Measurements from ENCODE around the gene TENM4.

Gene TENM4

DNA sequence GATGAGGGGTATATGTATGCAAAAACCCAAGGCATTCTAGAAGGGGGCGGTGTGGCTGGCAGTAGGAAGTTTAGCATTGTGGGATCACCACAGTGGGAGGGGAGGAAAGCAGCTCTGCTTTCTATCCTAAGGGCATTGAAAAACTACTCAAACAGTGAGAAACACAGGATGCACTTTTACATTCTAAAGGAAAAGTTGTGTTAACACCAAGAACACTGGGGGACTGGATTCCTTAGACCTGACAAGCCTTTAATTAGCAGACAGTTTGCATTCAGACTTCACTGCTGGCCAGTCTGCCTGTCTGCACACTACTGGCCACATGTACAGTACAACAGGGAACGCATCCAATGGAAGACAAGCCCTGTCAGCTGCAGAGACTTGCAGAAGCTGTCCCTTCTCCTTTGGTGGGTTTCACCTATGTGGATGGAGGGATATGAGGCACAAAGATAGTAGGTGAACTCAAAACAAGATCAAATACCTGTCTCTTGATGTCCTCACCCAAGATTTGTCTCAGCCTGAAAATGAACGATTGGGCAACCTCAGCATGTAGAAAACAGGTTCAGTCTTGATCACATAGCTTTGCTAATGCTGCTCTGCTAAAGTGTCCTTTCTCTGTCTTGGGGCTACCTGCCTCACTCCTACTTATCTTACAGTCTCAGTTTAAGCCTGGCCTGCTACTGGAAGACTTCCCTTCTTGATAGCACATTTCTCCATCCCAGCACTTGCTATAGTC, 64.8 kb downstream of the TENM4 start:
- Histone ChIP-seq H3K27me3 (ENCODE audit: control insufficient read depth, insufficient read depth, low read length) (no peaks in the 10 kb centered on the region), H3K4me1 (ENCODE audit: control insufficient read depth, insufficient read depth, low read length) (peaks cover 14% of the 10 kb centered on the region), H3K4me3 (ENCODE audit: low read depth, low read length) (no peak overlapping the region), H3K9me3 (ENCODE audit: control insufficient read depth, insufficient read depth, low read length) (no peaks in the 10 kb centered on the region), H3K9ac (ENCODE audit: low read depth, low read length) (no peak overlapping the region), H3K36me3 (ENCODE audit: control insufficient read depth, insufficient read depth, low read length) (no peaks in the 10 kb centered on the region)

DNA sequence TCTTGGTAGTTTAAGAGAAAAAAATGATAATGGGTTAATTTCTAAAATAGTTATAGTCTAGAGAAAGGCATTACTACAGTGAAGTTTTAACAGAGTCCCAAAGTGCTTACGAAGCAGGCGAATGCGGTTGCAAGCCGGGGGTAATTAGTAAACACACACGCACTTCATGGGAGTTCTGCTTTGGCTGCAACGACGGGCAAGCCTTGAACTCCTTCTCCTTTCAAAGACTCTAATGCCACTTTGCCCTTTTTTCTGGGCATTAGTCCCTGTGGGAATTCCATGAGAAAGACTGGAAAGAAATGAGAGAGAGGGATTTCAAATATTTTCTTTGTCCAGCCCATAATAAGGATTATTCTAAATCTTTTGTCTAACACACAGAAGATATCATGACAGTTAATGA, 66.1 kb downstream of the TENM4 start:
- Histone ChIP-seq H3K4me1 (ENCODE audit: control insufficient read depth, insufficient read depth, low read length) (peaks cover 14% of the 10 kb centered on the region), H3K4me3 (ENCODE audit: low read depth, low read length) (no peak overlapping the region), H3K36me3 (ENCODE audit: control insufficient read depth, insufficient read depth, low read length) (no peaks in the 10 kb centered on the region), H3K9ac (ENCODE audit: low read depth, low read length) (no peak overlapping the region), H3K9me3 (ENCODE audit: control insufficient read depth, insufficient read depth, low read length) (no peaks in the 10 kb centered on the region), H3K27me3 (ENCODE audit: control insufficient read depth, insufficient read depth, low read length) (no peaks in the 10 kb centered on the region)

DNA sequence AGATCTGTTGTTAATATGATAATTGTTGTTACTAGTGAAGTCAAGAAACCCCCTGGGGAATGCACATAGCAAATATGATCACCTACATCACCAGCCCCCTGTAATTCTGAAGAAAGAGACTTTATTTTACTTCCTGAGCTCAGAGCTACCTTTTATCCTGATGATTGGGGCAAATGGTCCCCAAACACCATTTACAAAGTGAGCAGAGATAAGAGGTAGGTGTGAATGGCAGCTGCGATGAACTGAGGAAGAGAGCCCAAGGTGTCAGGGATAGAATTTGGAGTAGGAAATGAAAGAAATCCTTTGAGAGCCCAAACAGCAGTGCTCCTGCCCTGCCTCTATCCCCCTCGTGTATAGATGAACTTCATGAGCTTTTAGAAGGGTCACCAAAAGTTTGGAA, 69.1 kb downstream of the TENM4 start:
- H3K4me1 ChIP-seq (ENCODE audit: control insufficient read depth, insufficient read depth, low read length), result peaks cover 14% of the 10 kb centered on the region

DNA sequence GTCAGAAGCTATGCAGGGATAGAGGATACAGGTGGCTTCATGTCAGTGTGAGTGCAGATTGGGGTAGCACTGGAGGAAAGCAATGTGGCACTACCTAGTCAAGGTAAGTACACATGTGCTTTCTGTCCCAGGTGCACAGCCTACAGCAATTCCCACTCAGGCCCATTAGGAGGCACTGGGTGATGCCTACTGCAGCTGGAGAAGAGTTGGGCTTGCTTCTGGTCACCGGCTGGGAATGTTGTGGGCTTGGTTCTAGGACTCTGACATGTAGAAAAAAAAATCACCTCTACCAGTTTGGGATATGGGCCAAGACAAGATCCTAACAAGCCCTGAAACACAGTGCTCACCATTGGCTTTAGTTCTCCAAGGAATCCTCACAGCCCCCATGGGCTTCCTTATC, 69.7 kb downstream of the TENM4 start:
- H3K9me3 ChIP-seq (ENCODE audit: control insufficient read depth, insufficient read depth, low read length), result no peaks in the 10 kb centered on the region
- H3K27me3 ChIP-seq (ENCODE audit: control insufficient read depth, insufficient read depth, low read length), result no peaks in the 10 kb centered on the region
- H3K4me1 ChIP-seq (ENCODE audit: control insufficient read depth, insufficient read depth, low read length), result peaks cover 12% of the 10 kb centered on the region
- H3K36me3 ChIP-seq (ENCODE audit: control insufficient read depth, insufficient read depth, low read length), result no peaks in the 10 kb centered on the region
- H3K9ac ChIP-seq (ENCODE audit: low read depth, low read length), result no peak overlapping the region
- H3K4me3 ChIP-seq (ENCODE audit: low read depth, low read length), result no peak overlapping the region

More for the DNA sequence above, 69.1 kb downstream of the TENM4 start:
- Histone ChIP-seq H3K4me3 (ENCODE audit: low read depth, low read length) (no peak overlapping the region), H3K27me3 (ENCODE audit: control insufficient read depth, insufficient read depth, low read length) (no peaks in the 10 kb centered on the region), H3K36me3 (ENCODE audit: control insufficient read depth, insufficient read depth, low read length) (no peaks in the 10 kb centered on the region), H3K9ac (ENCODE audit: low read depth, low read length) (no peak overlapping the region), H3K9me3 (ENCODE audit: control insufficient read depth, insufficient read depth, low read length) (no peaks in the 10 kb centered on the region)

DNA sequence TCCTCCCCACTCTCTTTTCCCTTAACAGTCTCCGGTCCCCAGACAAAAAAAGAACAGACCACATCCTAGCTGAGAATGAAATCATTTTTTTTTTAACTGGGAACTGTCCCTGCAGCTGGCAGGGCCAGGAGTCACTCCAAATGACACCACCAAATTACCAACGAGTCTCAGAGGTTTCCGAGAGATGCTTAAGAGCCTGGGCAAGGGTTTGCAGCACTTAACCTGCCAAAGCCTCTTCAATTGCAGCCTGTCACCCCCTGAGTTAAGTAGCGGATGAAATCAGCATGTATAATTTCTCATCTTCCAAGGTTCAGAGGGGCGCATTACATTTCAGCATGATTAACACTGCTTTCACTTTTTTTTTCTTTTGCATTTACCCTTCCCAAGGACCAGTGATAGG, 71.8 kb downstream of the TENM4 start:
- Histone ChIP-seq H3K4me3 (ENCODE audit: low read depth, low read length) (no peak overlapping the region), H3K4me1 (ENCODE audit: control insufficient read depth, insufficient read depth, low read length) (peaks cover 3% of the 10 kb centered on the region), H3K9me3 (ENCODE audit: control insufficient read depth, insufficient read depth, low read length) (no peaks in the 10 kb centered on the region), H3K36me3 (ENCODE audit: control insufficient read depth, insufficient read depth, low read length) (no peaks in the 10 kb centered on the region), H3K9ac (ENCODE audit: low read depth, low read length) (no peak overlapping the region), H3K27me3 (ENCODE audit: control insufficient read depth, insufficient read depth, low read length) (no peaks in the 10 kb centered on the region)

DNA sequence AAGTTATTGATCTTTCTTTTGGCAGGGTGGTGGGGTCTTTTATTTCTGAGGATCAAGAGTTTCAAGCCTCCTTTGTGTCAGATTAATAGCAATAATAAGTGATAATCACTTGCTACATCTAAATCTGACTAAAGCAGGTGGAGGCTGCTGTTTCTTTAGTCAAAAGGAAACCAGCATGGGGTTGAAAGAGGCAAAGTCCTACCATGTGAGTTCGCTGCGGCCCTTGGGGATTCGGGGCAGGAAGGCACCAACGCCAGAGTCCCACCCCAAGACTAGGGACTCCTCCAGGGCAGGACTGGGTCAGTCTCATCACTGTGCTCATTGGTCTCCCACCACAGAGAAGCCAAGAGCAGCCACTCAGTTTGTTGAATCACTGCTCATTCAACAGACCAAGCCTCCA, 73.0 kb downstream of the TENM4 start:
- Histone ChIP-seq H3K36me3 (ENCODE audit: control insufficient read depth, insufficient read depth, low read length) (no peaks in the 10 kb centered on the region), H3K4me1 (ENCODE audit: control insufficient read depth, insufficient read depth, low read length) (peaks cover 3% of the 10 kb centered on the region), H3K9me3 (ENCODE audit: control insufficient read depth, insufficient read depth, low read length) (no peaks in the 10 kb centered on the region), H3K4me3 (ENCODE audit: low read depth, low read length) (no peak overlapping the region), H3K27me3 (ENCODE audit: control insufficient read depth, insufficient read depth, low read length) (no peaks in the 10 kb centered on the region), H3K9ac (ENCODE audit: low read depth, low read length) (no peak overlapping the region)

DNA sequence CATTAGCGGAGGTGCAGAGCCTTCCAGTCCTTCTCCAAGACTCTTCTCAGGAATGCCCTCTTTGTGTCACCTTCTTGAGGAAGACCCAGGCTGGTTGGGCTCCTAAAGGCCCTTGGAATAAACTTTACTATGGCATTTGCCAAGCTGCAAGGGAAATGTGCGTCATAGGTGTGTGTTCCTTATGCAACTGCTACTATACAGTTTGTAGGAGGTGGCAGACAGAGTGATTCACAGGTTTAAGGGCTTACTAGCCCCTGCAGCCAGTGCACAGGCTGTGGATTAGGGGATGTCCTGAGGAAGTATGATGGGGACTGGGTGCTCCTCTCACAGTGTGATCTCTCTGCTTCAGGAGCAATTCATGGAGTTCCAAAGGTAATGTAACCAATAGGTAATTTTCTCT, 74.6 kb downstream of the TENM4 start:
- H3K36me3 ChIP-seq (ENCODE audit: control insufficient read depth, insufficient read depth, low read length), result no peaks in the 10 kb centered on the region
- H3K27me3 ChIP-seq (ENCODE audit: control insufficient read depth, insufficient read depth, low read length), result no peaks in the 10 kb centered on the region
- H3K4me1 ChIP-seq (ENCODE audit: control insufficient read depth, insufficient read depth, low read length), result no peaks in the 10 kb centered on the region

DNA sequence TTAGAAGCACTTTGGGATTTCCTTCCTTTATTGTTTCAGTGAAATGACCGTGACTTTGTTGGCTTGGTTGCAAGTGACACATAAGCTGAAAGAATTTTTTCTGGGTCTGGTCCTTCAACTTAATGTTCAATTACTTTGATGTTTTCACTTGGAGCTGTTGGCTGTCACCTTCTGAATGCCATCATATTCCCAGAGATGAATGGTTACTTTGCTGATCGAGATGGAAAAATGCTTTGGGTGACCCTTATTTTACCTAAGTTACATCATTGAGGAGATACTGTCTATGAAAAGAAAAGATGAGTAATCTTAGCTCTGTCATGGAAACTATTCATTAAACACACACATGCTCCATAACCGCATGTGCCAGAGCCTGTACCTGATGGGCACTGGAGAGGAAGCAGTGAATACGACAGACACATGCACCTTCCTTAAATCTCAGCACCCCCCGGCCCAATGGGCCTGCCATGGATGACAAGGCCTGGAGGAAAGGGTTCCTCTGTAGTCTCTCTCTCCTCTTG, 76.9 kb downstream of the TENM4 start:
- Histone ChIP-seq H3K4me1 (ENCODE audit: control insufficient read depth, insufficient read depth, low read length) (no peaks in the 10 kb centered on the region), H3K9me3 (ENCODE audit: control insufficient read depth, insufficient read depth, low read length) (no peaks in the 10 kb centered on the region), H3K4me3 (ENCODE audit: low read depth, low read length) (no peak overlapping the region)

More for the DNA sequence above, 74.6 kb downstream of the TENM4 start:
- Histone ChIP-seq H3K9me3 (ENCODE audit: control insufficient read depth, insufficient read depth, low read length) (no peaks in the 10 kb centered on the region), H3K4me3 (ENCODE audit: low read depth, low read length) (no peak overlapping the region), H3K9ac (ENCODE audit: low read depth, low read length) (no peak overlapping the region)

DNA sequence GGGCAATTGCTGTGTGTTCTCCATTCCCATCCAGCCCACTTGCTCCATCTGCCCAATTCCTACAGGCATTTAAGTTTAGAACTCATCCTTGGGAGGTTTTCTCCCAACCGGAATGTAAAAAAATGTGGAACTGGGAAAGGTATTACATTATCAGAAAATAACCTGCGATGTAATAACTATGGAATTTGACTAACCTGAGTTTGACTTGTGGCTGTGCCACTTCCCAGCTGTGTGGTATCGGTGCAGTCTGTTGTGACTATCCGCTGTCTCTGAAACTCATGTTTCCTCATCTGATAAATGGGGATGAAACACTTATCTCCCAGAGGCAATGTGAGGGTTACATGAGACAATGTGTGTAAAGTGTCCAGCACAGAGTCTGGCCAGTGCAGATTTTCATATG, 77.6 kb downstream of the TENM4 start:
- no peaks in the 10 kb centered on the region for H3K27me3 ChIP-seq (ENCODE audit: control insufficient read depth, insufficient read depth, low read length)
- no peaks in the 10 kb centered on the region for H3K36me3 ChIP-seq (ENCODE audit: control insufficient read depth, insufficient read depth, low read length)
- H3K9me3 ChIP-seq (ENCODE audit: control insufficient read depth, insufficient read depth, low read length), result no peaks in the 10 kb centered on the region
- H3K9ac ChIP-seq (ENCODE audit: low read depth, low read length), result no peak overlapping the region
- H3K4me1 ChIP-seq (ENCODE audit: control insufficient read depth, insufficient read depth, low read length), result no peaks in the 10 kb centered on the region
- H3K4me3 ChIP-seq (ENCODE audit: low read depth, low read length), result no peak overlapping the region

More for the DNA sequence above, 76.9 kb downstream of the TENM4 start:
- H3K9ac ChIP-seq (ENCODE audit: low read depth, low read length), result no peak overlapping the region
- no peaks in the 10 kb centered on the region for H3K36me3 ChIP-seq (ENCODE audit: control insufficient read depth, insufficient read depth, low read length)
- no peaks in the 10 kb centered on the region for H3K27me3 ChIP-seq (ENCODE audit: control insufficient read depth, insufficient read depth, low read length)

DNA sequence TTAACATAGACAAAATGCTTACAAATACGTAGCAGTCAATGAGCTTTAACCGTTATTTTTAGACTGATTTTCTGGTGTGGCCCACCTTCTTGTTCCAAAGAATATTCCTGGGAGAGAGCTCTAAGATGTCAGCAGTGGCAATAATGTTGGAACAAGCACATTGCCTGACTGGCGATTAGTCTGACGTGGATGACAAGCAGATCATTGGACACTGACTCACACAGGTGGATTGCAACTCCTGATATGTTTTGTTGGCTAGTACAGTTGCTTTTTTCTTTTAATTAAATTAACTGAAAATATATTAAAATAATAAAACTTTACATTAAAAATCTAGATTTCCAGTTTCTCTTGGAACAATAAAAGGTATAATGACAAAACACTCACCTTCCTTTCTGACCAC, 78.0 kb downstream of the TENM4 start:
- H3K4me1 ChIP-seq (ENCODE audit: control insufficient read depth, insufficient read depth, low read length), result no peaks in the 10 kb centered on the region
- no peaks in the 10 kb centered on the region for H3K27me3 ChIP-seq (ENCODE audit: control insufficient read depth, insufficient read depth, low read length)
- H3K36me3 ChIP-seq (ENCODE audit: control insufficient read depth, insufficient read depth, low read length), result no peaks in the 10 kb centered on the region
- no peak overlapping the region for H3K9ac ChIP-seq (ENCODE audit: low read depth, low read length)
- H3K9me3 ChIP-seq (ENCODE audit: control insufficient read depth, insufficient read depth, low read length), result no peaks in the 10 kb centered on the region
- H3K4me3 ChIP-seq (ENCODE audit: low read depth, low read length), result no peak overlapping the region

DNA sequence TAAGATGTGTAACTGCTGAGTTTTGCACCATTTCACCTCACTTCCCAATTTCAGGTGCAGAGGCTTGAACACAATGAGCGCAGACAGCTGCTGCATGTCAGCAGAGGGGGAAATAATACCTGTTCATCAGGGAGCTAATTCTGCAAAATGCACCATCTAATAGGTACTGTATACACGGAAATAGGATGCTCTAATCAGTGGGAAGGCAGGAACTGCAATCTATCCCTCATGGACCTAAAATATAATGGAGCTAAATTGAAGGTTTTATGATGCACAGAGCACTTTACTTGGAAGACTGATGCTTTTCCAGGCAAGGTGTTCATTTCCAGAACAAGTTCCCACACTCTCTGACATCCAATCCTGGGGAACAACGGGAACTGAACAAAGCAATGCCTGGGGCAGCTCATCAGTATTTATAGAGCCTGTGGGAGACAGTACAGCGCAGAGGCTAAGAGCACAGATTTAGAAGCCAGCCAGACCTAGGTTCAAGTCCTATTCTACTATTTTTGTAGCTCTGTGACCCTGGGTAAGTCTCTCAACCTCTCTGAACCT, 78.5 kb downstream of the TENM4 start:
- no peaks in the 10 kb centered on the region for H3K27me3 ChIP-seq (ENCODE audit: control insufficient read depth, insufficient read depth, low read length)
- H3K9ac ChIP-seq (ENCODE audit: low read depth, low read length), result no peak overlapping the region
- H3K9me3 ChIP-seq (ENCODE audit: control insufficient read depth, insufficient read depth, low read length), result no peaks in the 10 kb centered on the region
- H3K4me3 ChIP-seq (ENCODE audit: low read depth, low read length), result no peak overlapping the region
- no peaks in the 10 kb centered on the region for H3K36me3 ChIP-seq (ENCODE audit: control insufficient read depth, insufficient read depth, low read length)
- no peaks in the 10 kb centered on the region for H3K4me1 ChIP-seq (ENCODE audit: control insufficient read depth, insufficient read depth, low read length)

DNA sequence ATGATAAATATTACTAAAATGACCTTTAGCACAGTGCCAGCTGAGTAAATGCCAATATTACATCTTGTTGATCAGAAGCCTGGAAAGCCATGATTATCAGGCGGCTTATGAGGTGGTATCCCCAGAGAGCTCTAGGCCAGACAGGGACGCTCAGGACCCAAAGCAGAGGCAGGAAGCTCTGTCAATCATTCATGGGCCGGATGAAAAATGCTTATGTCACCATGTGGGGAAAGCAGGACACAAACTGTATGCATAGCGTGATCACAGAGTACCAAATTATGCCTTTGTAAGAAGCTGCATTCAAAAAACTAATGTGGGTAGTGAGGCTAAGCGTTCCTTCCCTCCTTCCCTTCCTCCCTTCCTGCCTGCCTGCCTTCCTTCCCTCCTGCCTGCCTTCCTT, 82.6 kb downstream of the TENM4 start:
- Histone ChIP-seq H3K9me3 (ENCODE audit: control insufficient read depth, insufficient read depth, low read length) (no peaks in the 10 kb centered on the region), H3K9ac (ENCODE audit: low read depth, low read length) (no peak overlapping the region), H3K27me3 (ENCODE audit: control insufficient read depth, insufficient read depth, low read length) (no peaks in the 10 kb centered on the region), H3K36me3 (ENCODE audit: control insufficient read depth, insufficient read depth, low read length) (no peaks in the 10 kb centered on the region), H3K4me1 (ENCODE audit: control insufficient read depth, insufficient read depth, low read length) (no peaks in the 10 kb centered on the region), H3K4me3 (ENCODE audit: low read depth, low read length) (no peak overlapping the region)

Measured in iPS-15b (cell line).